CD4-positive, alpha-beta T cell (primary cell): ENCODE results near the gene HJURP. TPM values are rescaled to one million over a fixed set of nuclear protein-coding genes. Genes with fewer than 3 reads are reported as not detected.
A peak's percentile ranks its signal among the peaks of the same experiment; 100 is the strongest.

Experiments used
- ATAC-seq: fragments of 200-7000 bp; cut with Tn5 transposase; one replicate; pipeline ENCODE4 v1.10.0; 2022; ENCODE audit warnings: mild to moderate bottlenecking; ENCODE audit not compliant: poor library complexity
- CTCF ChIA-PET: fragments of 350-600 bp; sonication (Branson Sonifier 250); formaldehyde crosslinking; loops from one replicate; lab custom pipeline; 2021; ENCODE audit warnings: antibody characterized with exemption, inconsistent platforms; lab: Charles Lee
- POLR2A ChIA-PET: fragments of 350-600 bp; sonication (Branson Sonifier 250); formaldehyde crosslinking; loops from one replicate; lab custom pipeline; 2021; ENCODE audit warnings: antibody characterized with exemption, inconsistent platforms; lab: Charles Lee
- DNase-seq, 14 experiments: peaks; one replicate each; pipeline ENCODE4 v3.0.0-alpha.2; 2013 to 2020; ENCODE audit warnings: mixed read lengths in 2 of 14
- H3K27ac ChIP-seq, 2 donors: one replicate each; pipeline versions ENCODE4 v1.5.1 to v1.7.0; 2013; ENCODE audit warnings: low read length in 2 of 2, low read depth in 1 of 2, mild to moderate bottlenecking in 1 of 2
- H3K27me3 ChIP-seq, 2 experiments: 1 replicate in 1 of 2; 2 replicates in 1 of 2; pipeline versions ENCODE4 v1.6.1 to v1.7.0; 2013; ENCODE audit warnings: low read length in 2 of 2, control low read depth in 1 of 2, mild to moderate bottlenecking in 1 of 2, moderate library complexity in 1 of 2; ENCODE audit not compliant: insufficient read depth in 2 of 2, control insufficient read depth in 1 of 2
- H3K36me3 ChIP-seq: one replicate; pipeline ENCODE4 v1.6.1; 2013; ENCODE audit warnings: low read length, control low read depth; ENCODE audit not compliant: insufficient read depth
- H3K4me1 ChIP-seq: one replicate; pipeline ENCODE4 v1.6.1; 2013; ENCODE audit warnings: low read length, control low read depth; ENCODE audit not compliant: insufficient read depth
- H3K4me3 ChIP-seq: one replicate; pipeline ENCODE4 v1.5.1; 2013; ENCODE audit warnings: mild to moderate bottlenecking, low read length, moderate library complexity
- H3K9me3 ChIP-seq, 2 experiments: 1 replicate in 1 of 2; 2 replicates in 1 of 2; pipeline versions ENCODE4 v1.6.1 to v1.7.0; 2013; ENCODE audit warnings: low read length in 2 of 2, mild to moderate bottlenecking in 2 of 2, control low read depth in 1 of 2, moderate library complexity in 1 of 2; ENCODE audit not compliant: control insufficient read depth in 1 of 2, insufficient read depth in 1 of 2
- H3K27ac Mint-ChIP-seq: one replicate; pipeline ENCODE4 v1.8.0; 2020; ENCODE audit warnings: mixed read lengths
- H3K27me3 Mint-ChIP-seq: one replicate; pipeline ENCODE4 v1.8.0; 2021; ENCODE audit warnings: mixed read lengths
- H3K36me3 Mint-ChIP-seq: one replicate; pipeline ENCODE4 v1.8.0; 2021; ENCODE audit warnings: low read depth, mixed read lengths
- H3K4me1 Mint-ChIP-seq: one replicate; pipeline ENCODE4 v1.8.0; 2021; ENCODE audit warnings: low read depth, mixed read lengths
- H3K4me3 Mint-ChIP-seq: one replicate; pipeline ENCODE4 v1.8.0; 2020; ENCODE audit warnings: mild to moderate bottlenecking, mixed read lengths
- H3K9me3 Mint-ChIP-seq: one replicate; pipeline ENCODE4 v1.8.0; 2020; ENCODE audit warnings: mixed read lengths
- CTCF ChIP-seq: fragments of 200-600 bp; IDR thresholded peaks from one replicate; pipeline ENCODE4 v1.8.0; 2022; ENCODE audit warnings: antibody characterized with exemption, mild to moderate bottlenecking
- intact Hi-C, 2 experiments: fragments of 100-400 bp; cut with DNase I in 1 of 2; cut with micrococcal nuclease in 1 of 2; formaldehyde crosslinking; loops; one replicate each; pipeline versions ENCODE4 v1.15.1 to v1.9.0; 2023 to 2025; cut with DNase I, micrococcal nuclease
- total RNA-seq, 174 experiments: library from RNA in 2 of 174; stranded (reverse) in 2 of 174; gene quantifications; one replicate each; pipeline ENCODE4 v1.2.3 and lab custom pipeline; 2021 to 2026

The HJURP gene
- total RNA-seq, 2 experiments from 2014 or later: 0.22 to 0.25 TPM

DNA sequence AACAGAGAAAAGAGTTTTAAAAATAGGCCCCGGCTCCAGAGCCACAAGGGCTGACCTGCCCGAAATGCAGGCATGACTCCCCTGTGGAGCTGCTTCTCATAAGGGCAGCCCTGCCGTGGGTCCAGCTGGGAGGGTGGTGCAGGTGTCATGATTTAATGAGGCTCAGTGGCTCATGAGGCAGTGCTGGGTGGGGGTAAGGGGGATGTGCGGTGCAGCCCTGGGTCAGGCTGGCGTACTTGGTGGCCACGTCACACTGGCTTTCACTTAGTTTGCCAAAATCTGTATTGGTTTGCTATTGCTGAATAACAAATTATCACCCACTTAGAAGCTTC is 33.6 kb downstream of the HJURP start:
- H3K36me3 Mint-ChIP-seq: no peaks in the 10 kb centered on the region
- Histone ChIP-seq H3K27me3 (peaks cover 0 to 5% of the 10 kb centered on the region in 2 experiments), H3K4me3 (no peak overlapping the region), H3K4me1 (no peaks in the 10 kb centered on the region), H3K9me3 (peaks cover 0 to 8% of the 10 kb centered on the region in 2 experiments), H3K27ac (no peak overlapping the region), H3K36me3 (no peaks in the 10 kb centered on the region)
- no peak overlapping the region for H3K4me3 Mint-ChIP-seq
- intact Hi-C loops: no loop called here
- no peak for ATAC-seq
- DNase-seq: peak in 1 of 14 experiments; percentile 15
- POLR2A ChIA-PET: no interaction called here
- no peaks in the 10 kb centered on the region for H3K4me1 Mint-ChIP-seq
- CTCF ChIA-PET: no interaction called here
- no peak overlapping the region for H3K27ac Mint-ChIP-seq
- H3K9me3 Mint-ChIP-seq: no peaks in the 10 kb centered on the region
- peaks cover 7% of the 10 kb centered on the region for H3K27me3 Mint-ChIP-seq
- no peak for TF ChIP-seq CTCF

DNA sequence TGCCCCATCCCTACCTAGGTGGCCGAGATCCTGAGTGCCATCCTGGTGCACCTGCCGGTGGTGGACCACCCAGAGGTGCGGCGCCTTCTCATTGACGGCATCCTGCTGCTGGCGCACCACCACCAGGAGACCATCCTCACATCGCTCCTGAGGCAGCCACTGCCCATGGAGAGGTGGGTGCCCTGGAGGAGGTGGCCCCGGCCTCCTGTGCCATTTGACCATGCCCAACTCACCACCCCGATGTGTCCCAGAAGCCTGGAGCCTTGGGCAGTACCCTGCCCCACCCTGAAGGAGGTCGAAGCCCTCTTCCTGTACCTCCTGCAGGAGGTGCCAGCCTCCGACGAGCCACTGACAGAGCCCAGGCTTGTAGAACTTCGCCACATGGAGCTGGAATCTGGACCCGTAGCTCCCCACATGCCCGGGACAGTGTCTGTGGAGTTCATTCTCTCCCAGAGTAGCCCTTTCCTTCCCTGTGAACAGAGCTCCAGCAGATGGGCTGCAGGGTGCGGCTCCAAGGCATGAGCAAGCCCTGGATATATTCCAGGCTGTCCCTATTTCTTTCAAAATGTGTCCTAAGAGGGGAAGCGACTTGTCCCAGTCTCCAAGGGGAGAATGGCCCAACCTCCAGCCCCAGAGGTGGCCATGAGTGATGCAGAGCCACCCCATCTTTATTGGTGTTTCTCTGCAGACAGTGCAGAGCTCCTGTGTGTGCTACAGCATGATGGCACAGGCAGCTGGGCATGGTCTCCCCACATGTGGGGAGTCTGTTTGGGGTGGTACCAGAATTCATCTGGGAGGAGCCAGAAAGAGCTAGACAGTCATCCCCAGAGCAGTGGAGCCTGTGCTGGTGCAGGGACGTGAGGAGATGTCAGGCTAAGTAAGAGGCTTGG is 34.2 kb downstream of the HJURP start:
- H3K27ac ChIP-seq: no peak overlapping the region
- H3K4me3 Mint-ChIP-seq: no peak overlapping the region
- H3K27me3 Mint-ChIP-seq: peaks cover 7% of the 10 kb centered on the region
- intact Hi-C loops: no loop called here
- H3K4me1 ChIP-seq: no peaks in the 10 kb centered on the region
- CTCF ChIA-PET: no interaction called here
- no peaks in the 10 kb centered on the region for H3K36me3 Mint-ChIP-seq
- H3K4me3 ChIP-seq: no peak overlapping the region
- H3K9me3 Mint-ChIP-seq: no peaks in the 10 kb centered on the region
- H3K9me3 ChIP-seq: peaks cover 0 to 8% of the 10 kb centered on the region in 2 experiments
- H3K4me1 Mint-ChIP-seq: no peaks in the 10 kb centered on the region
- no peak overlapping the region for H3K27ac Mint-ChIP-seq
- POLR2A ChIA-PET: no interaction called here
- H3K27me3 ChIP-seq: peaks cover 0 to 5% of the 10 kb centered on the region in 2 experiments
- no peak for TF ChIP-seq CTCF
- DNase-seq (peak in 1 of 14 experiments; percentile 20), ATAC-seq (no peak)
- no peaks in the 10 kb centered on the region for H3K36me3 ChIP-seq

- Histone ChIP-seq H3K27ac (no peak overlapping the region), H3K9me3 (peaks cover 0 to 13% of the 10 kb centered on the region in 2 experiments), H3K27me3 (peaks cover 0 to 5% of the 10 kb centered on the region in 2 experiments), H3K4me3 (no peak overlapping the region), H3K36me3 (no peaks in the 10 kb centered on the region), H3K4me1 (no peaks in the 10 kb centered on the region)
- H3K27me3 Mint-ChIP-seq: peaks cover 7% of the 10 kb centered on the region
- no peak for TF ChIP-seq CTCF
- H3K4me3 Mint-ChIP-seq: no peak overlapping the region
- intact Hi-C loops: no loop called here
- DNase-seq (peak in 1 of 14 experiments; percentile 25), ATAC-seq (no peak)
- no peaks in the 10 kb centered on the region for H3K4me1 Mint-ChIP-seq
- CTCF ChIA-PET: no interaction called here
- no peak overlapping the region for H3K27ac Mint-ChIP-seq
- H3K36me3 Mint-ChIP-seq: no peaks in the 10 kb centered on the region
- POLR2A ChIA-PET: no interaction called here
- H3K9me3 Mint-ChIP-seq: no peaks in the 10 kb centered on the region
Measured at GRCh38 chr2:233818639-233819621, 35.4 kb downstream of the HJURP start.
